Stimulated activated CD4-positive, alpha-beta T cell treated with anti-CD3 and anti-CD28 coated beads, TNF-alpha, amount 100 ng/mL, for 48 hours (primary cell): Measurements from ENCODE around the gene AFDN.

Experiments used
- DNase-seq, 3 donors: peaks; one replicate each; pipeline ENCODE4 v3.0.0-alpha.2; 2020; ENCODE audit warnings: low read depth in 3 of 3

The AFDN gene

GRCh38 chr6:167794161-167795157 lies 32.3 kb upstream of the AFDN start:
- no peak for DNase-seq

DNA sequence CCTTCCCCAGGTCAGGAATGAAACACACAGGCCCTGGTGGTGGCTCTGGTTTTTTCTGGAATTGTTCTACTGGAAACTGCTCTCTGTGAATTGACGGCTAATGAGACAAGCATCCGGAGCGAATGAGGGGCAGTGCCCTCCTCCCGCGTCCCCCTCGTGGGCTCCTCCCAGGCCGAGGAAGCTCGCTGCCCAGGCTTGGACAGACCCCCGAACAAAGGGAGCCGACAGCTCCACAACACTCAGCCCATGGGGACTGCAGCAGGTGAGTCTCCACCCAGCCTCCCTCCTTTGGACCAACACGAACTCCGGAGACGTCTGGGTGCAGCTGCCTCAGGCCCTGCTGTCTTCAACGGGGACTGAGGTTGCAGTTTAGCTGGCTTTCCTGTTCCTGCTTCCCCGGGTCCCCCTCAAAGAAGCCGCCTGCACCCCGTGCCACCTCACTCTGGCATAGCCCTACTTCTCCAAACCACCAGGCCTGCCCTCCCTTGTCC lies 31.3 kb upstream of the AFDN start:
- no peak for DNase-seq

GRCh38 chr6:167795874-167796191 lies 30.9 kb upstream of the AFDN start:
- DNase-seq, result no peak

- DNase-seq, result no peak
Measured at GRCh38 chr6:167796192-167796981, 30.3 kb upstream of the AFDN start.

- DNase-seq, result no peak
Measured at GRCh38 chr6:167797011-167797471, 29.7 kb upstream of the AFDN start.

DNA sequence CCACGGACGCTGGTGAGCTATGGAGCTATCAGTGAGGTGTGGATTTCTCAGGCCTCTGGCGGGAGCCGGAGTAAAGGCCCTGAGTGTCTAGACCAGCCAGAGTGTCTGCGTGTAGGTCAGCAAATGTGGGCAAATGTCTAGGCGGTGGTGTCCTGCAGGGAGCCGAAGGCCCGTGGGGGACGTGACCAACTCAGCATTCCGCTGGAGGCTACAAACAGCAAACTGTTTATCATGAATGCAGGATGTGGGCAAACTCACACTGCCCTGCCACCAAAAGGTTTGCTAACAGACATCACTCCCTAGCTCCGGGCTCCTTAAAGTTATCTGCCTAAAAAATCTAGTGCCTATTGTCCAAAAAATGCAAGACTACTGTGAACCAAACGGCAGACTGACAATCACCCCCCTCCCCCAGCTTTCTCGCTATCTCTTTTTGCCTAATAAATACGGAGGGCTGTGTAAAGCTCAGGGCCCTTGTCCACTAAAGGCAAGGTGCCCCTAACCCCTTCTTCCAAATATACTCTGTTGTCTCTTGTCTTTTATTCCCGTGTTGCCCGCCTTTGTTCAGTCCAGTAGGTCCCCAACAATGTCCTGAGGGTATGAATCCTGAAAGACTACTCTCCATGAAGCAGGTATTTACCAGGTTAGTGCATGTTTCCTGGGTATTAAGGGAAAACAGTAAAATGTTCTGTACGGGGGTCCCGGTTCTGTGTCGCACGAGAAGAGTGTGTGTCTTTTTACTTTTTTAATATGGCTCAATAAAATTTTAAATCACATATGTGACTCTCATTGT lies 29.0 kb upstream of the AFDN start:
- DNase-seq, result no peak

GRCh38 chr6:167798453-167798852 lies 28.3 kb upstream of the AFDN start:
- no peak for DNase-seq

GRCh38 chr6:167799033-167799821 lies 27.5 kb upstream of the AFDN start:
- no peak for DNase-seq

DNA sequence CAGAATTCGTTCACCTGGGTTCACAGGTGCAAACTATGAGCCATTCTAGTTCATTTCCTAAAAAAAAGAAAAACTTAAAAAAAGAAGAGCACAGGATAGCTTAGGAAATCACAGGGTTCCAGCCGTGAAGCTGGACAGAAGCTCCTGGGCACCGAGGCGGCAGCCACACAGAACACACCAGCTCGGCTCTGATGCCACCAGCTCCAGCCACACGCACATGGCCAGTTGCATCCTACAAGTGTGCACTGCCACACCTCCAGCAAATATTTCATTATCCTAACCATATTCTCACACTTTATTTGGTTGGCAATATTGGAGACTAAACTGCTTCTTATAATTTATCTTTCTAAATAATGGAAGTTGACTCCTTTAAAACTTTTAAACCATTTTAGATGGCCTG lies 26.2 kb upstream of the AFDN start:
- no peak for DNase-seq

GRCh38 chr6:167801263-167801662 lies 25.4 kb upstream of the AFDN start:
- no peak for DNase-seq

DNA sequence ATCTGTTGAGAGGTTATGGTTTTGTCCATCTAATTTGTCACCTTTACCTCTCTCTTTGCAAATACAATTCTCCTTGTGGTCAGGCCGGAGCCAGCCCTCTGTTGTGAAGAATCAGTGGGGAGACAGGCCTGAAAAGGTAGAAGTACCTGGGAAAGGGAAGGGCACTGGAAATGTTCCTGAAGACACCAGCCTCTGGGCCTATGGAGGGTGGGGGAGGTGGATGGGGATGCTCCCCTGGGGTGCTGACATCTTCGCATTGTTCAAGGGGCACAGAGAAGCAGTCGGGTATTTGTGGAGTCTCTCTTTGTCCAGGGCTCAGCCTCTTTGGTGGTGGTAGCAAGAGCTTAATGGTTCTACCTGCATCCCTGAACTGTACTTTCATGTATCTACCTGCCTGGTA lies 24.4 kb upstream of the AFDN start:
- DNase-seq, result no peak

GRCh38 chr6:167803816-167804215 lies 22.9 kb upstream of the AFDN start:
- DNase-seq, result no peak

DNA sequence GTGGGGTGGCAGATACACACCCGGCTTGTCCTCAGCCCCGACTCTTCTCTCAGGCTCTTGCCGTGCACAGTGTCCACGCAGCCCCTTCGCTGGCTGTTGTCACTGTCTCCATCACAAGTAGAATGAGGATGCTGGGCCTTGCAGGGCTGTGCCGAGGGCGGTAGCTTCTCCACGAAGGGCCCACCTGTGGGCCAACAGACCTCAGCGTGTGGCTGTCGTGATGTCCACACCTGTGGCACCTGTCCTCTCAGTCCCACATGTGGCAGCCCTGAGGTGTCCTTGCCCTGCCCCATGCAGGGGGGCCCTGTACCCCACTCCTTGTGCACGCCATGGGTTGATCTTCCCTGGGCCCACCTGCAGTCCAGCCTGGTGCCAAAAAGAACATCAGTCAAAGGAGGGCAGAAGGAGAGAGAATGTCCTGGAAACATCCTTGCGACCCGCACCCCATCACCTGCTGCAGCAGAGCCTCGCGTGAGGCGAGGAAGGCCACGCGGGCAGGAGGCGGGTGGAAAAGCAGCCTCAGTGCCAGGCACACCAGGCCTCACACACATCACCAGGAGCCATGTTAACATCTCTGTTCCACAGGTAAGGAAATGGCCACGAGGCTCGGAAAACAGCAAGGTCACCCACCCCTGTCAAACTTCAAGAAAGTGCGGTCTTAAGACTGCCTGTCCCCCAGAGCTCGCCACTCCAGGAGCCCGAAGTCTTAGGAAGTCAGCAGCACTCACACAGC lies 22.3 kb upstream of the AFDN start:
- DNase-seq, result no peak

GRCh38 chr6:167805349-167806060 lies 21.2 kb upstream of the AFDN start:
- no peak for DNase-seq

DNA sequence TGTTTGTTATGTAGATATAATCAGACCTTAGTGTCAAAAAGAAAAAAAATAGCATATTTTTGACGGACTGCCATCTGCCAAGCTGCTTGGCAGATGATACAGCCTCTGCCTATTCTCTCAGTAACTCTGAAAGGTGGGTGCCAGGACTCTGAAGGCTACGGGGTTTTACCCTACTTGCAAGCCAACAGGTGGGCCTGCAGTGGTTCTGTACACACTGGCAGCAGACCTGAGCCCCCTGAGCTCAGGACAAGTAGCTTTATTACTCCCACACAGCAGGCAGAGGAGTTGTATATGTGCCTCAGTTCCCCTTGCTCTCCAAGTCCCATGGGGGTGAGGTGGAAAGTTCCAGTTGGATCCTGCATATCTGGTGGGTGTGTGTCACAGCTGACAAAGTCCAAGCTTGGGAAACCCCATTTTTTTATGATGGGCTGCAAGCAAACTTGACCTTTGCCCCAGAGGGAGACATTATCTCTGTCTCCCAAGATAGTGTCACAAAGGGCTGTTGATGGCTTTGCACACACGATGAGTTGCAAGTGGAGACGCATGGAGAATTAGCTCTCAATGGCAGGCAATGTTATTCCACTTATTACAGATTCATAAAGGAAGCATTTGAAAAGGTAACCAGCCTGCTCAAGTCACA lies 20.5 kb upstream of the AFDN start:
- DNase-seq, result no peak

- no peak for DNase-seq
Measured at GRCh38 chr6:167807200-167807599, 19.5 kb upstream of the AFDN start.

DNA sequence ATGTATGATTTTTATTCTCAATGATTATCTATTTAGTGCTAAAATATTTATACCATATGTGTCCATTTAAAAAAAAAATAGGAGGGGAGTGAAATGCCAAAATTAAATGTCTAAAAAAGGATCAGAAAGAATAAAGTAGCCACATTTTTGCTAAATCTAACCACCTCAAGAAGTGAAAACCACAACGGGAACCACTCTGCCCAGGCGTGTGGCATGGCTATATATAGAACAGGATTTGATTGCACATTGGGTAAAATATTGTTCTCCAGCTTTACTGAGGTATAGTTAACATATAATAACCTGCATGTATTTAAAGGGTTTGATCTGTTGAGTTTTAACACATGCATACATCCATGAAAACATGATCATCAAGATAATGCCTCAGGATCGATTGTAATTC lies 19.0 kb upstream of the AFDN start:
- no peak for DNase-seq

DNA sequence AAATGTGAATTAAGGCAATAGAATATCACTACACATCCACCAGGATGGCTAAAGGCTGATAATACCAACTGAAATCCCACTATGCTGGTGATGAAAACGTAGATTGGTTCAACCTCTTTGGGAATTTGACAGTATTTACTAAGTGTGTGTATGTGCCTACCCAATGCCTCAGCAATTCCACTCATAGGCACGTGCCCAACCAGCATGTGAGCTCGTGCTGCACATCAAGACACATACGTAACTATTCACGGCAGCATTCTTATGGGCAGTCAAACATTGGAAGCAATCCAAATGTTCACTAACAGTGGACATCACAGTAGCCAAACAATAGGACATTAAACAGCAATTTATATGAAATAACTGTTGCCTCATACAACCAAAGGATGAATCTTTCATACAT lies 15.7 kb upstream of the AFDN start:
- no peak for DNase-seq

GRCh38 chr6:167811442-167812087 lies 15.1 kb upstream of the AFDN start:
- no peak for DNase-seq
